HFF-Myc (cell line): ENCODE data around the gene CRTC2.
A peak's percentile ranks its signal among the peaks of the same experiment; 100 is the strongest.

Experiments used
- DNase-seq: peaks from one replicate; pipeline ENCODE4 v3.0.0-alpha.2; 2011; ENCODE audit warnings: low read depth; ENCODE audit errors: extremely low read depth
- H3K4me3 ChIP-seq: replicated peaks from 2 replicates; pipeline ENCODE4 v1.5.1; 2011; ENCODE audit warnings: low read depth, mild to moderate bottlenecking, control low read depth, low read length
- TF ChIP-seq, protein P1 (sequence below): IDR thresholded peaks from 2 replicates; pipeline ENCODE4 v1.5.1; 2012; ENCODE audit warnings: mild to moderate bottlenecking, low read depth, low read length, control low read depth; ENCODE audit errors: missing control alignments

CRTC2 gene

DNA sequence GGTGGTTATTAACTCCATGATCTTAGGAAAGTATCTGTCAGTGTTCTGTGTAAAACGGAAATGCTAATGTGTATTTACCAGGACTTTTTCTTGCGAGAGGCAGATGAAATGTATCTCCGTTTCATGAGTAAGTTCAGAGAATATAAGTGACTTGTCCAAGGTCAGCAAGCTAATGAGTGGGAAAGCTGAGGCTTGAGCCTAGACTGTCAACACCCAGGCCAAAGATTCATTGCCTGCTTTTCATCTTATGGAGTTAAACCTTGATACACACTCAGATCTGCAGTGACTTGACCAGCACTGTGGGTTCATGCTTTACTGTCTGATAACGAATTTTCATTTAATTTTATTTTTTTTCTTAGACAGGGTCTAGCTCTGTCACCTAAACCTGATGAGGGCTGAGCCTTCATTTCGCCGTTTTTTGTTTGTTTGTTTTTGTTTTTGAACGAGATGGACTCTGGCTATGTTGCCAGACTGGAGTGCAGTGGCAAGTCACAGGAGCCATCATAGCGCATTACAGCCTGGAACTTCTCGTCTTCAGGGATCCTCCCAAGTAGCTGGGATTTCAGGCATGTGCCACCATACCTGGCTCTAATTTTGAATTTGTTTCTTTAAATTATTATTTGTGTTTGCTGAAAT lies 20.0 kb upstream of the CRTC2 start:
- TF ChIP-seq, protein P1, sequence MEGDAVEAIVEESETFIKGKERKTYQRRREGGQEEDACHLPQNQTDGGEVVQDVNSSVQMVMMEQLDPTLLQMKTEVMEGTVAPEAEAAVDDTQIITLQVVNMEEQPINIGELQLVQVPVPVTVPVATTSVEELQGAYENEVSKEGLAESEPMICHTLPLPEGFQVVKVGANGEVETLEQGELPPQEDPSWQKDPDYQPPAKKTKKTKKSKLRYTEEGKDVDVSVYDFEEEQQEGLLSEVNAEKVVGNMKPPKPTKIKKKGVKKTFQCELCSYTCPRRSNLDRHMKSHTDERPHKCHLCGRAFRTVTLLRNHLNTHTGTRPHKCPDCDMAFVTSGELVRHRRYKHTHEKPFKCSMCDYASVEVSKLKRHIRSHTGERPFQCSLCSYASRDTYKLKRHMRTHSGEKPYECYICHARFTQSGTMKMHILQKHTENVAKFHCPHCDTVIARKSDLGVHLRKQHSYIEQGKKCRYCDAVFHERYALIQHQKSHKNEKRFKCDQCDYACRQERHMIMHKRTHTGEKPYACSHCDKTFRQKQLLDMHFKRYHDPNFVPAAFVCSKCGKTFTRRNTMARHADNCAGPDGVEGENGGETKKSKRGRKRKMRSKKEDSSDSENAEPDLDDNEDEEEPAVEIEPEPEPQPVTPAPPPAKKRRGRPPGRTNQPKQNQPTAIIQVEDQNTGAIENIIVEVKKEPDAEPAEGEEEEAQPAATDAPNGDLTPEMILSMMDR = no peak
- H3K4me3 ChIP-seq = peak overlapping the region; percentile 78
- no peak for DNase-seq

DNA sequence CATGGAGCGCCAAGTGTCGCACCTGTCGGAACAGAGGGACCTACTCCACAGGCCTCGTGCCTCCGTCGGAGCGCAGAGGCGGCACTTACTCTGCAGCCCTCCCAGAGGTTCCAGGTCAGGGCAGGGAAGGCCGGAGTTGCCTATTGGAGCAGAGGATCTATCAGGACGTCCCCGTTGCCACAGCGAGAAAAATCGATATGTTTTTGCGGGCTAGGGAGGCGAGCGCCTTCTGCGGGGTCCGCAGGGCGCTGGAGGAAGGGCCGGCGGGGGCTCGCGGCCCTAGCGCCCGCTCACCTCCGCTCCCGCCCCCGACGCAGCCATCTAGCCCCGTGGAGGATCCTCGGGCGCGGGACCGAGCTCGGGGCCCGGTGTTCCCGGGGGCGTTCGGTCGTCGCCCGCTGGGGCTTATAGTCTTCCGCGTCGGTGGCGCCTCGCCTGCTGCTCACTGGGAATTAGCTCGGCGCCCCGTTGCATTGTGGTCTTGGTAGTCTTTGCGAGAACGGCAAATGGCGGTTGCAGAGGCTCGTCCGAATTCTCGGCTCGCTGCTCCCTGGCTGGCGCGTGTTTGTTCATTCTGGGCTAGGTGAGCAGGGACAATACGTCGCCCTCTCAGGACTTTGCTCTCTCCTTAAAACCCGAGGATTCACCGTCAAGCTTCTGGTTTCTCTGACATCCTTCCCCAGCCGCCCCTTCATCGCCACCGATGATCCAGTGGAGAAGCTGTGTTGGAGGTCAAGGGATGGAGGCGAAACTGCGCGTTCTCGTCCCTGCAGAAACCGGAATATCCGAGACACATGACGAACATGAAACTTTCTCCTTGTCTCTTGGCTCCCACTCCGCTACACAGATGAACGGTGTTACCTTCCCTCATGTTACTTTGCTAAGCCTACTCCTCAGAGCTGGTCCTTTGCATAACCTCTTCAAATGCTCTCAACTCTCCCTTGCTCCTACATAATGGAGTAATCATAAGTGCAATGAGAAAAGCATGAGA lies 19.1 kb upstream of the CRTC2 start, which contains the start of gene JTB:
Gene JTB, minus strand, starts transcription at position 425 of the 991 bp plus-strand sequence. Its CDS starts 422 bp downstream, at position 3.
- TF ChIP-seq, protein P1 = no peak
- DNase-seq = peak; percentile 51
- H3K4me3 ChIP-seq = peak within 1 kb of the TSS; percentile 78

DNA sequence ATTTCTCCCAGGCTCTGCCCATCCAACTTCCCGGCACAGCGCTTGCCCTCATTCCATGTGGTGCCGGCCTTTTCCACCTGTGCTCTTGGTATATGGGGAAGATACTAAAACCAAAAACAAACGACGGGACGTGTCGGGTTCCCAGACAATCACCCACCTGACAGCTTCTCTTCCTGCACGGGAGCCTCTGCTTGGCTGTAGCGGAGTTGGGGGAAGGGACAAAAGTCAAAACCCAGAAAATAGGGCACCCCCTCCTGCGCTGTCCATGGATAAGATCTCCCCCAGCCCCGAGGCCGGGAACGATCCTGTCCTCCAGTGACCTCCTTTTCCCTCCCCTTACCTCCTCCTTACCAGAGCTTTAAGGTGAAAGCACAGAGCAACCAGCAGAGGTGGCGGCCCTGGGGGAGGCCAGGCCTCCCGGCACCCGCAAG lies 18.4 kb upstream of the CRTC2 start:
- peak overlapping the region; percentile 78 for H3K4me3 ChIP-seq
- no peak for DNase-seq
- TF ChIP-seq, protein P1 = no peak

DNA sequence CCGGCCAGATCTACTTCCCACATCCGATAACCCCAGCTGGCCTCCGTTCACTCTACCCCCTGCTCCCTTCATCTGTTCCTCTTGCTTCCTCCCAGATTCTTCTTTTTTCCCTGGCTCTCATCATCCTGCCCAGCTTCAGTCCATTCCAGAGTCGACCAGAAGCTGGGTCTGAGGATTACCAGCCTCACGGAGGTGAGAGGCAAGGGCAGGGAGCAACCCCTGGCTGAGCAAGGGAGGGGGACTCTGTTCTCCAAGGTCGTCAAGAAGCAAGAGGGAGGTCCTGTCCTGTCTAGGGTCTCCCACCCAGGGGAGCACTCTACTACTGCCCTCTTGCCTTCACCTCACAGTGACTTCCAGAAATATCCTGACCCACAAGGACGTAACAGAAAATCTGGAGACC lies 15.1 kb upstream of the CRTC2 start:
- H3K4me3 ChIP-seq = no peak overlapping the region
- TF ChIP-seq, protein P1 = no peak
- no peak for DNase-seq

DNA sequence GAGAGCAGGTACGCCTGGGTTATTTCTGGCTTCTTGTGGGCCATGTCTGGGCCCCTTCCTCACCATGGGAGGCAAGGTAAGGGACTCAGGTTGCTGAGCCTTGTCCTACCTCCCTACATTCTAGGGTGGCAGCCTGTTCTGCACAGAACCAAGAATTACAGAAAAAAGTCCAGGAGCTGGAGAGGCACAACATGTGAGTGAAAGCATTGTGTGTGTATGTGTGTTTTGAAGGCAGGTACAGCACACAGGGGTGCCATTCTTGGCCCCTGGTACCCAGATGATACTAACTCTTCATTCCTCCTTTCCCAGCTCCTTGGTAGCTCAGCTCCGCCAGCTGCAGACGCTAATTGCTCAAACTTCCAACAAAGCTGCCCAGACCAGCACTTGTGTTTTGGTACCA lies 14.7 kb upstream of the CRTC2 start:
- no peak for DNase-seq
- TF ChIP-seq, protein P1 = no peak
- H3K4me3 ChIP-seq = no peak overlapping the region

DNA sequence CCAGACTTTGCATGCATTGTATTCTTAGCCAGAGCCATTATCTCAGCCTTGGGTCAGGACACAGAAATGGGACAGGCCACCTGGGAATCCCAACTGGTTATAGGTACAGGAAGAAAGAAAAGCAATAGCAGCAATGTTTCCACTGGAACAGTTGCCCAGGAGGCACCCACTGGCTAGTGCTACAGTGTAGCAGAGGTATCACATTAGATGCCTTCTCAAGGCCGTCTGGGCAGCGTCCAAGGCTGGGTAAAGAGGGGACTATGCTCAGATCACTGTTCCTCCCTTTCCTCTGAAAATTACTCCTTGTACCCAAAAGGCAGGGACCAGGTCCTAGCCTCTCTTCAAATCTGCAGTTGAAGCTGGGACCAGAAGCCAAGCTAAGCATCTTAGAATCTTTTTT lies 11.9 kb upstream of the CRTC2 start:
- DNase-seq = no peak
- TF ChIP-seq, protein P1 = no peak
- no peak overlapping the region for H3K4me3 ChIP-seq
